H9 (cell line): ENCODE results near the gene HSD17B8. TPM values are rescaled to one million over a fixed set of nuclear protein-coding genes. Genes with fewer than 3 reads are reported as not detected.

ENCODE experiments used
- DNase-seq: peaks from one replicate; pipeline ENCODE4 v3.0.0-alpha.2; 2017
- H2AFZ ChIP-seq: one replicate; pipeline ENCODE4 v1.6.1; 2013; ENCODE audit warnings: mild to moderate bottlenecking, low read length, control low read depth, moderate library complexity
- H2AK5ac ChIP-seq: 2 replicates; pipeline ENCODE4 v1.6.1; 2013; ENCODE audit warnings: low read length, control low read depth, mixed read lengths; ENCODE audit not compliant: insufficient read length
- H2BK120ac ChIP-seq: one replicate; pipeline ENCODE4 v1.6.1; 2013; ENCODE audit warnings: low read depth, mild to moderate bottlenecking, low read length, control low read depth, inconsistent platforms; ENCODE audit not compliant: poor library complexity, severe bottlenecking
- H2BK12ac ChIP-seq: 2 replicates; pipeline ENCODE4 v1.6.1; 2013; ENCODE audit warnings: low read length, control low read depth, mixed read lengths, low read depth; ENCODE audit not compliant: insufficient read length
- H2BK15ac ChIP-seq: 2 replicates; pipeline ENCODE4 v1.6.1; 2013; ENCODE audit warnings: low read depth, low read length, control low read depth
- H2BK20ac ChIP-seq: one replicate; pipeline ENCODE4 v1.6.1; 2013; ENCODE audit warnings: low read depth, mild to moderate bottlenecking, low read length, control low read depth, inconsistent platforms; ENCODE audit not compliant: poor library complexity, severe bottlenecking
- H2BK5ac ChIP-seq: 2 replicates; pipeline ENCODE4 v1.6.1; 2013; ENCODE audit warnings: low read length, control low read depth, mixed read lengths; ENCODE audit not compliant: insufficient read length
- H3K14ac ChIP-seq: 2 replicates; pipeline ENCODE4 v1.6.1; 2013; ENCODE audit warnings: low read length, control low read depth; ENCODE audit not compliant: insufficient read depth
- H3K18ac ChIP-seq: 2 replicates; pipeline ENCODE4 v1.6.1; 2013; ENCODE audit warnings: low read depth, mild to moderate bottlenecking, mixed read lengths, low read length, control low read depth; ENCODE audit not compliant: insufficient read length
- H3K23ac ChIP-seq: 2 replicates; pipeline ENCODE4 v1.6.1; 2013; ENCODE audit warnings: low read length, control low read depth, mixed read lengths, low read depth; ENCODE audit not compliant: insufficient read length
- H3K23me2 ChIP-seq: 2 replicates; pipeline ENCODE4 v1.6.1; 2013; ENCODE audit warnings: low read depth, mild to moderate bottlenecking, mixed read lengths, low read length, control low read depth; ENCODE audit not compliant: insufficient read length, poor library complexity, severe bottlenecking
- H3K27ac ChIP-seq: 2 replicates; pipeline ENCODE4 v1.5.1; 2013; ENCODE audit warnings: low read length, control low read depth, mixed read lengths, low read depth; ENCODE audit not compliant: insufficient read length
- H3K27me3 ChIP-seq: 2 replicates; pipeline ENCODE4 v1.6.1; 2013; ENCODE audit warnings: low read length, control low read depth, inconsistent platforms; ENCODE audit not compliant: insufficient read depth
- H3K4ac ChIP-seq: 2 replicates; pipeline ENCODE4 v1.6.1; 2013; ENCODE audit warnings: low read depth, mild to moderate bottlenecking, control low read depth, inconsistent platforms, low read length, moderate library complexity
- H3K4me1 ChIP-seq: 2 replicates; pipeline ENCODE4 v1.6.1; 2013; ENCODE audit warnings: low read length, control low read depth, inconsistent platforms; ENCODE audit not compliant: insufficient read depth
- H3K4me2 ChIP-seq: 2 replicates; pipeline ENCODE4 v1.6.1; 2013; ENCODE audit warnings: low read length, control low read depth, mixed read lengths; ENCODE audit not compliant: insufficient read length, insufficient read depth
- H3K56ac ChIP-seq: 2 replicates; pipeline ENCODE4 v1.6.1; 2013; ENCODE audit warnings: low read depth, mild to moderate bottlenecking, mixed read lengths, low read length, control low read depth; ENCODE audit not compliant: insufficient read length
- H3K79me1 ChIP-seq: 2 replicates; pipeline ENCODE4 v1.6.1; 2013; ENCODE audit warnings: low read depth, mild to moderate bottlenecking, moderate library complexity, low read length, control low read depth, inconsistent platforms; ENCODE audit not compliant: insufficient read depth, poor library complexity, severe bottlenecking
- H3K79me2 ChIP-seq: 2 replicates; pipeline ENCODE4 v1.6.1; 2013; ENCODE audit warnings: low read length, control low read depth, inconsistent platforms; ENCODE audit not compliant: insufficient read depth
- H3K9ac ChIP-seq: 2 replicates; pipeline ENCODE4 v1.6.1; 2013; ENCODE audit warnings: low read length, control low read depth, mixed read lengths; ENCODE audit not compliant: insufficient read length; ENCODE audit errors: extremely low read depth
- H3K9me3 ChIP-seq: one replicate; pipeline ENCODE4 v1.6.1; 2013; ENCODE audit warnings: low read depth, low read length, inconsistent platforms; ENCODE audit not compliant: control insufficient read depth
- H3T11ph ChIP-seq: one replicate; pipeline ENCODE4 v1.6.1; 2013; ENCODE audit warnings: mild to moderate bottlenecking, low read length, control low read depth, inconsistent platforms
- H4K20me1 ChIP-seq: one replicate; pipeline ENCODE4 v1.6.1; 2013; ENCODE audit not compliant: control insufficient read depth, insufficient read length, insufficient read depth
- H4K5ac ChIP-seq: 2 replicates; pipeline ENCODE4 v1.6.1; 2013; ENCODE audit warnings: low read depth, mild to moderate bottlenecking, mixed read lengths, low read length, control low read depth; ENCODE audit not compliant: insufficient read length
- H4K8ac ChIP-seq: replicated peaks from 2 replicates; pipeline ENCODE4 v1.6.1; 2013; ENCODE audit warnings: low read length, control low read depth, mixed read lengths, low read depth; ENCODE audit not compliant: insufficient read length
- H4K91ac ChIP-seq: 2 replicates; pipeline ENCODE4 v1.6.1; 2013; ENCODE audit warnings: low read depth, mild to moderate bottlenecking, moderate library complexity, mixed read lengths, low read length, control low read depth; ENCODE audit not compliant: insufficient read length
- H3K27ac Mint-ChIP-seq, 3 experiments: 2 replicates in 2 of 3; 3 replicates in 1 of 3; pipeline ENCODE4 v1.8.0; 2020 to 2021; ENCODE audit warnings: mixed read lengths in 3 of 3, mild to moderate bottlenecking in 1 of 3, moderate library complexity in 1 of 3
- H3K27me3 Mint-ChIP-seq: 2 replicates; pipeline ENCODE4 v1.8.0; 2021; ENCODE audit warnings: low read depth, mild to moderate bottlenecking, moderate library complexity, mixed read lengths
- H3K36me3 Mint-ChIP-seq, 3 experiments: 2 replicates in 2 of 3; 3 replicates in 1 of 3; pipeline ENCODE4 v1.8.0; 2020 to 2021; ENCODE audit warnings: low read depth in 3 of 3, mixed read lengths in 3 of 3; ENCODE audit not compliant: insufficient read depth in 1 of 3
- H3K4me1 Mint-ChIP-seq, 2 experiments: 2 replicates each; pipeline ENCODE4 v1.8.0; 2020; ENCODE audit warnings: mixed read lengths in 2 of 2
- H3K4me3 Mint-ChIP-seq, 2 experiments: 2 replicates in 1 of 2; 3 replicates in 1 of 2; pipeline ENCODE4 v1.8.0; 2020 to 2021; ENCODE audit warnings: mild to moderate bottlenecking in 2 of 2, mixed read lengths in 2 of 2, moderate library complexity in 1 of 2
- H3K9me3 Mint-ChIP-seq, 2 experiments: 2 replicates in 1 of 2; 3 replicates in 1 of 2; pipeline ENCODE4 v1.8.0; 2020; ENCODE audit warnings: mild to moderate bottlenecking in 2 of 2, mixed read lengths in 2 of 2, moderate library complexity in 1 of 2
- CTCF ChIP-seq: fragments of 200-600 bp; sonication (generic); conservative IDR thresholded peaks from 3 replicates; pipeline ENCODE4 v1.8.0; 2021; ENCODE audit warnings: antibody characterized with exemption, mild to moderate bottlenecking
- WGBS: extraction: QIAGEN DNeasy Blood & Tissue Kit; methylation state at CpG from one replicate; pipeline ENCODE4 v1.1.7; 2013; ENCODE audit warnings: missing lambda C conversion rate, low lambda C conversion rate, mixed read lengths; ENCODE audit not compliant: insufficient read length; ENCODE audit errors: extremely low coverage; 5-methylcytosine and 5-hydroxymethylcytosine counted together
- total RNA-seq: library from RNA; stranded (reverse); gene quantifications from 2 replicates; pipeline ENCODE4 v1.2.1, GENCODE V29; 2021

The HSD17B8 gene
- total RNA-seq, 1 experiment from 2014 or later: 7.1 TPM

- Histone ChIP-seq H2BK5ac (no peak overlapping the region), H3T11ph (no peak overlapping the region), H3K4me1 (peaks cover 15% of the 10 kb centered on the region; the same call in 1 of the 2 replicates), H4K8ac (no peak overlapping the region), H2BK12ac (no peak overlapping the region), H3K27me3 (peaks cover 23% of the 10 kb centered on the region; the same call in 1 of the 2 replicates), H3K23ac (no peak overlapping the region), H3K23me2 (peaks cover 23% of the 10 kb centered on the region), H3K4ac (no peak overlapping the region), H3K18ac (no peak overlapping the region), H2AFZ (no peak overlapping the region), H2BK120ac (no peak overlapping the region), H2BK15ac (no peak overlapping the region), H3K14ac (no peak overlapping the region), H2AK5ac (no peak overlapping the region), H2BK20ac (no peak overlapping the region), H3K27ac (no peak overlapping the region), H3K79me2 (peaks cover 4% of the 10 kb centered on the region; the same call in 1 of the 2 replicates), H4K20me1 (no peaks in the 10 kb centered on the region), H3K79me1 (no peaks in the 10 kb centered on the region), H3K9me3 (no peaks in the 10 kb centered on the region), H3K4me2 (no peak overlapping the region), H3K9ac (no peak overlapping the region), H3K56ac (no peak overlapping the region), H4K91ac (no peak overlapping the region), H4K5ac (no peak overlapping the region)
- H3K27me3 Mint-ChIP-seq: peaks cover 29% of the 10 kb centered on the region
- no peak for TF ChIP-seq CTCF
- DNase-seq: no peak
- H3K9me3 Mint-ChIP-seq: no peaks in the 10 kb centered on the region; a peak in 1 of 5 replicates
- peaks cover 25 to 34% (median 28%) of the 10 kb centered on the region in 3 experiments for H3K36me3 Mint-ChIP-seq
- WGBS: no CpG with 5 or more reads among the region's 6 CpGs
- H3K27ac Mint-ChIP-seq: peak overlapping the region in 1 of 3 experiments; percentile 71; a peak in 1 of 7 replicates
- peaks cover 47 to 60% of the 10 kb centered on the region in 2 experiments for H3K4me1 Mint-ChIP-seq
- H3K4me3 Mint-ChIP-seq: peak overlapping the region; percentile 96 to 99
Observed at GRCh38 chr6:33202799-33203198, 1.7 kb upstream of the HSD17B8 start.
